SK-N-SH (cell line): ENCODE data around the gene TEX35. TPM values are rescaled to one million over a fixed set of nuclear protein-coding genes. Genes with fewer than 3 reads are reported as not detected.

Experiments used
- CTCF ChIA-PET: fragments of 300-600, 350-600 bp; formaldehyde crosslinking; extraction: SDS; loops from one replicate; lab custom pipeline; 2021; lab: Yijun Ruan, JAX
- POLR2A ChIA-PET: fragments of 350-600 bp; sonication (Branson Sonifier 250); formaldehyde crosslinking; extraction: SDS; loops from one replicate; lab custom pipeline; 2020; ENCODE audit warnings: antibody characterized with exemption, inconsistent platforms; lab: Yijun Ruan, JAX
- DNase-seq: peaks from one replicate; pipeline ENCODE4 v3.0.0; 2012
- H2AFZ ChIP-seq: fragments of 200-600 bp; sonication (generic); 2 replicates; pipeline ENCODE4 v1.8.1; 2016; ENCODE audit warnings: antibody characterized with exemption, mild to moderate bottlenecking, low read depth
- H3F3A ChIP-seq: fragments of 200-600 bp; sonication (generic); replicated peaks from 2 replicates; pipeline ENCODE3; 2016; ENCODE audit warnings: antibody characterized with exemption, mild to moderate bottlenecking; ENCODE audit not compliant: insufficient read depth
- H3K27ac ChIP-seq, 2 experiments: fragments of 200-500 bp in 1 of 2; fragments of 200-600 bp in 1 of 2; sonication (Bioruptor generic) in 1 of 2; sonication (generic), shearing (Covaris generic) in 1 of 2; 2 replicates each; pipeline versions ENCODE4 v1.5.1 to v1.6.1; 2014 to 2016; ENCODE audit warnings: low read depth in 2 of 2, inconsistent platforms in 1 of 2, low read length in 1 of 2, mild to moderate bottlenecking in 1 of 2, mixed read lengths in 1 of 2
- H3K27me3 ChIP-seq: fragments of 200-600 bp; sonication (generic), shearing (Covaris generic); 2 replicates; pipeline ENCODE4 v1.6.1; 2016; ENCODE audit warnings: mixed run types; ENCODE audit not compliant: insufficient read depth
- H3K36me3 ChIP-seq, 2 experiments: fragments of 200-500 bp in 1 of 2; fragments of 200-600 bp in 1 of 2; sonication (Bioruptor generic) in 1 of 2; sonication (generic) in 1 of 2; replicated peaks in 1 of 2; 2 replicates each; pipeline versions ENCODE3 to v1.5.1; 2014 to 2016; ENCODE audit warnings: low read length in 1 of 2, mild to moderate bottlenecking in 1 of 2; ENCODE audit not compliant: insufficient read depth in 2 of 2, control insufficient read depth in 1 of 2
- H3K4me1 ChIP-seq, 2 experiments: fragments of 200-500 bp in 1 of 2; fragments of 200-600 bp in 1 of 2; sonication (Bioruptor generic) in 1 of 2; sonication (generic), shearing (Covaris generic) in 1 of 2; 2 replicates each; pipeline versions ENCODE4 v1.5.1 to v1.6.1; 2014 to 2016; ENCODE audit warnings: low read depth in 1 of 2, low read length in 1 of 2, mixed run types in 1 of 2; ENCODE audit not compliant: insufficient read depth in 2 of 2, control insufficient read depth in 1 of 2
- H3K4me2 ChIP-seq: fragments of 200-600 bp; sonication (generic), shearing (Covaris generic); 2 replicates; pipeline ENCODE4 v1.6.1; 2017; ENCODE audit warnings: mixed run types
- H3K4me3 ChIP-seq, 2 experiments: fragments of 200-500 bp in 1 of 2; fragments of 200-600 bp in 1 of 2; sonication (Bioruptor generic) in 1 of 2; sonication (generic), shearing (Covaris generic) in 1 of 2; 2 replicates each; pipeline versions ENCODE4 v1.5.1 to v1.8.1; 2014 to 2016; ENCODE audit warnings: low read depth in 2 of 2, inconsistent platforms in 1 of 2, low read length in 1 of 2, mild to moderate bottlenecking in 1 of 2, mixed read lengths in 1 of 2, moderate library complexity in 1 of 2
- H3K79me2 ChIP-seq: fragments of 200-600 bp; sonication (generic); 2 replicates; pipeline ENCODE4 v1.8.1; 2017; ENCODE audit warnings: mild to moderate bottlenecking; ENCODE audit not compliant: insufficient read depth
- H3K9ac ChIP-seq: fragments of 200-600 bp; sonication (generic); 2 replicates; pipeline ENCODE4 v1.6.1; 2017; ENCODE audit warnings: mixed run types
- H3K9me2 ChIP-seq: fragments of 200-600 bp; sonication (generic); 2 replicates; pipeline ENCODE4 v1.6.1; 2017; ENCODE audit warnings: mixed run types
- H3K9me3 ChIP-seq: fragments of 200-600 bp; sonication (generic); 2 replicates; pipeline ENCODE4 v1.6.1; 2017; ENCODE audit warnings: mixed run types, mild to moderate bottlenecking, moderate library complexity
- H4K20me1 ChIP-seq: fragments of 200-600 bp; sonication (generic); 2 replicates; pipeline ENCODE4 v1.6.1; 2017; ENCODE audit warnings: mild to moderate bottlenecking, mixed run types; ENCODE audit not compliant: insufficient read depth
- CHD2 ChIP-seq: fragments of 150-350 bp; IDR thresholded peaks from 2 replicates; pipeline ENCODE4 v1.6.1; 2018; ENCODE audit warnings: low read length; ENCODE audit not compliant: partially characterized antibody
- ELF1 ChIP-seq: IDR thresholded peaks from 2 replicates; pipeline ENCODE4 v1.4.0; 2012
- EZH2phosphoT487 ChIP-seq: fragments of 200-600 bp; sonication (generic); IDR thresholded peaks from 2 replicates; pipeline ENCODE4 v1.6.1; 2017; ENCODE audit warnings: low read depth, mixed run types, mild to moderate bottlenecking, antibody characterized with exemption, moderate library complexity, borderline replicate concordance
- FOXM1 ChIP-seq: IDR thresholded peaks from 2 replicates; pipeline ENCODE4 v1.4.0; 2012; ENCODE audit warnings: low read depth, mild to moderate bottlenecking
- GATA2 ChIP-seq: sonication (generic); formaldehyde crosslinking; IDR thresholded peaks from 2 replicates; pipeline ENCODE4 v1.5.0; 2020; ENCODE audit warnings: mild to moderate bottlenecking, missing genetic modification reagents
- JUND ChIP-seq: IDR thresholded peaks from 2 replicates; pipeline ENCODE4 v1.4.0; 2012
- MAX ChIP-seq: IDR thresholded peaks from 2 replicates; pipeline ENCODE4 v1.4.0; 2012; ENCODE audit warnings: low read depth
- NFIC ChIP-seq: IDR thresholded peaks from 2 replicates; pipeline ENCODE4 v1.4.0; 2012; ENCODE audit warnings: borderline replicate concordance
- RAD21 ChIP-seq: IDR thresholded peaks from 2 replicates; pipeline ENCODE4 v1.6.1; 2012; ENCODE audit warnings: mild to moderate bottlenecking, low read length
- RCOR1 ChIP-seq: fragments of 150-350 bp; IDR thresholded peaks from 2 replicates; pipeline ENCODE4 v1.6.1; 2017; ENCODE audit warnings: antibody characterized with exemption, low read length
- SIN3A ChIP-seq: IDR thresholded peaks from 2 replicates; pipeline ENCODE4 v1.6.1; 2012; ENCODE audit warnings: low read depth, mild to moderate bottlenecking, low read length, moderate library complexity, borderline replicate concordance
- SMC3 ChIP-seq: IDR thresholded peaks from 2 replicates; pipeline ENCODE4 v1.6.1; 2012; ENCODE audit warnings: low read depth, low read length, improper control_type of control experiment
- WGBS: methylation state at CpG from one replicate; pipeline ENCODE4 v1.1.6; 2017; ENCODE audit warnings: low lambda C conversion rate; 5-methylcytosine and 5-hydroxymethylcytosine counted together
- polyA plus RNA-seq, 3 experiments: library from polyadenylated mRNA; depleted of rRNA; stranded (reverse); fragments of >200 nt; gene quantifications; 2 replicates each; pipeline ENCODE4 v1.2.3, GENCODE V29; 2012
- TF ChIP-seq, protein P1 (sequence below): fragments of 200-600 bp; sonication (generic); IDR thresholded peaks from 2 replicates; pipeline ENCODE4 v1.6.1; 2017; ENCODE audit warnings: antibody characterized with exemption, mild to moderate bottlenecking, moderate library complexity
- TF ChIP-seq, protein P2 (sequence below): IDR thresholded peaks from 2 replicates; pipeline ENCODE4 v1.4.0; 2012; ENCODE audit warnings: low read depth, borderline replicate concordance
- TF ChIP-seq, protein P3 (sequence below): IDR thresholded peaks from 2 replicates; pipeline ENCODE4 v1.6.1; 2012; ENCODE audit warnings: mild to moderate bottlenecking, low read depth, low read length, moderate library complexity

The TEX35 gene
- polyA plus RNA-seq, 1 of the 3 experiments (the other 2 are of a cell fraction): 0.03 TPM

GRCh38 chr1:178534137-178534868, 21.4 kb downstream of the TEX35 start (continued):
- TF ChIP-seq, protein P1, sequence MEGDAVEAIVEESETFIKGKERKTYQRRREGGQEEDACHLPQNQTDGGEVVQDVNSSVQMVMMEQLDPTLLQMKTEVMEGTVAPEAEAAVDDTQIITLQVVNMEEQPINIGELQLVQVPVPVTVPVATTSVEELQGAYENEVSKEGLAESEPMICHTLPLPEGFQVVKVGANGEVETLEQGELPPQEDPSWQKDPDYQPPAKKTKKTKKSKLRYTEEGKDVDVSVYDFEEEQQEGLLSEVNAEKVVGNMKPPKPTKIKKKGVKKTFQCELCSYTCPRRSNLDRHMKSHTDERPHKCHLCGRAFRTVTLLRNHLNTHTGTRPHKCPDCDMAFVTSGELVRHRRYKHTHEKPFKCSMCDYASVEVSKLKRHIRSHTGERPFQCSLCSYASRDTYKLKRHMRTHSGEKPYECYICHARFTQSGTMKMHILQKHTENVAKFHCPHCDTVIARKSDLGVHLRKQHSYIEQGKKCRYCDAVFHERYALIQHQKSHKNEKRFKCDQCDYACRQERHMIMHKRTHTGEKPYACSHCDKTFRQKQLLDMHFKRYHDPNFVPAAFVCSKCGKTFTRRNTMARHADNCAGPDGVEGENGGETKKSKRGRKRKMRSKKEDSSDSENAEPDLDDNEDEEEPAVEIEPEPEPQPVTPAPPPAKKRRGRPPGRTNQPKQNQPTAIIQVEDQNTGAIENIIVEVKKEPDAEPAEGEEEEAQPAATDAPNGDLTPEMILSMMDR: no peak
- TF ChIP-seq EZH2phosphoT487: no peak
- no peak for TF ChIP-seq ELF1
- no peak for TF ChIP-seq MAX
- no peak for TF ChIP-seq RAD21
- TF ChIP-seq RCOR1: no peak

DNA sequence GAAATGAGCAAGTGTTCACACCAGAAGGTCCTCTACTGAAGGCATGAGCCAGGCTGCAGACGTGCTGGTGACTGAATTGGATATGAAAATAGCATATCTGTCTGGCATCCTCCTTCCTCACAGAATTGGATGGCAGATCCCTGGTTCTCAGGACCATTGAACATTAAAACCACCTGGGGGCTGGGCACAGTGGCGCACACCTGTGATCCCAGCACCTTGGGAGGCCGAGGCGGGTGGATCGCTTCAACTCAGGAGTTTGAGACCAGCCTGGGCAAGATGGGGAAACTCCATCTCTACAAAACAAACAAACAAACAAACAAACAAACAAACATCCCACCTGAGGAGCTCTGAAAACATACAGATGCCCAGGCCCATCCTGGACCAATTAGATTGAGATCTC, 23.4 kb downstream of the TEX35 start:
- Histone ChIP-seq H4K20me1 (no peaks in the 10 kb centered on the region), H3K4me3 (no peak overlapping the region), H3K9me2 (no peaks in the 10 kb centered on the region), H3K4me2 (peak overlapping the region; percentile 62; the same call in 1 of the 2 replicates), H3F3A (peaks cover 21% of the 10 kb centered on the region), H3K4me1 (peaks cover 6 to 42% of the 10 kb centered on the region in 2 experiments; a peak in 3 of 4 replicates), H2AFZ (no peak overlapping the region), H3K27me3 (no peaks in the 10 kb centered on the region), H3K79me2 (no peaks in the 10 kb centered on the region), H3K36me3 (no peaks in the 10 kb centered on the region), H3K27ac (no peak overlapping the region), H3K9ac (no peak overlapping the region), H3K9me3 (no peaks in the 10 kb centered on the region)
- ChIA-PET POLR2A (no interaction called here), CTCF (interaction anchor here (1.2 to 8.9 kb wide), 5 partner anchors 9 to 468 kb away, joined by 4 to 128 read pairs (median 6); no protein-coding TSS in a partner anchor)
- TF ChIP-seq SMC3: no peak
- TF ChIP-seq SIN3A: no peak
- TF ChIP-seq MAX: no peak
- TF ChIP-seq, protein P2, sequence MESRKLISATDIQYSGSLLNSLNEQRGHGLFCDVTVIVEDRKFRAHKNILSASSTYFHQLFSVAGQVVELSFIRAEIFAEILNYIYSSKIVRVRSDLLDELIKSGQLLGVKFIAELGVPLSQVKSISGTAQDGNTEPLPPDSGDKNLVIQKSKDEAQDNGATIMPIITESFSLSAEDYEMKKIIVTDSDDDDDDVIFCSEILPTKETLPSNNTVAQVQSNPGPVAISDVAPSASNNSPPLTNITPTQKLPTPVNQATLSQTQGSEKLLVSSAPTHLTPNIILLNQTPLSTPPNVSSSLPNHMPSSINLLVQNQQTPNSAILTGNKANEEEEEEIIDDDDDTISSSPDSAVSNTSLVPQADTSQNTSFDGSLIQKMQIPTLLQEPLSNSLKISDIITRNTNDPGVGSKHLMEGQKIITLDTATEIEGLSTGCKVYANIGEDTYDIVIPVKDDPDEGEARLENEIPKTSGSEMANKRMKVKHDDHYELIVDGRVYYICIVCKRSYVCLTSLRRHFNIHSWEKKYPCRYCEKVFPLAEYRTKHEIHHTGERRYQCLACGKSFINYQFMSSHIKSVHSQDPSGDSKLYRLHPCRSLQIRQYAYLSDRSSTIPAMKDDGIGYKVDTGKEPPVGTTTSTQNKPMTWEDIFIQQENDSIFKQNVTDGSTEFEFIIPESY: no peak
- no peak for TF ChIP-seq CHD2
- no peak for TF ChIP-seq NFIC
- no peak for TF ChIP-seq GATA2 (CRISPR knock-in tag)
- TF ChIP-seq, protein P3, sequence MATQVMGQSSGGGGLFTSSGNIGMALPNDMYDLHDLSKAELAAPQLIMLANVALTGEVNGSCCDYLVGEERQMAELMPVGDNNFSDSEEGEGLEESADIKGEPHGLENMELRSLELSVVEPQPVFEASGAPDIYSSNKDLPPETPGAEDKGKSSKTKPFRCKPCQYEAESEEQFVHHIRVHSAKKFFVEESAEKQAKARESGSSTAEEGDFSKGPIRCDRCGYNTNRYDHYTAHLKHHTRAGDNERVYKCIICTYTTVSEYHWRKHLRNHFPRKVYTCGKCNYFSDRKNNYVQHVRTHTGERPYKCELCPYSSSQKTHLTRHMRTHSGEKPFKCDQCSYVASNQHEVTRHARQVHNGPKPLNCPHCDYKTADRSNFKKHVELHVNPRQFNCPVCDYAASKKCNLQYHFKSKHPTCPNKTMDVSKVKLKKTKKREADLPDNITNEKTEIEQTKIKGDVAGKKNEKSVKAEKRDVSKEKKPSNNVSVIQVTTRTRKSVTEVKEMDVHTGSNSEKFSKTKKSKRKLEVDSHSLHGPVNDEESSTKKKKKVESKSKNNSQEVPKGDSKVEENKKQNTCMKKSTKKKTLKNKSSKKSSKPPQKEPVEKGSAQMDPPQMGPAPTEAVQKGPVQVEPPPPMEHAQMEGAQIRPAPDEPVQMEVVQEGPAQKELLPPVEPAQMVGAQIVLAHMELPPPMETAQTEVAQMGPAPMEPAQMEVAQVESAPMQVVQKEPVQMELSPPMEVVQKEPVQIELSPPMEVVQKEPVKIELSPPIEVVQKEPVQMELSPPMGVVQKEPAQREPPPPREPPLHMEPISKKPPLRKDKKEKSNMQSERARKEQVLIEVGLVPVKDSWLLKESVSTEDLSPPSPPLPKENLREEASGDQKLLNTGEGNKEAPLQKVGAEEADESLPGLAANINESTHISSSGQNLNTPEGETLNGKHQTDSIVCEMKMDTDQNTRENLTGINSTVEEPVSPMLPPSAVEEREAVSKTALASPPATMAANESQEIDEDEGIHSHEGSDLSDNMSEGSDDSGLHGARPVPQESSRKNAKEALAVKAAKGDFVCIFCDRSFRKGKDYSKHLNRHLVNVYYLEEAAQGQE: no peak
- TF ChIP-seq JUND: no peak
- no peak for TF ChIP-seq FOXM1
- no peak for DNase-seq
- 94% methylated on average over 4 of the region's 5 CpGs for WGBS
